Measurements from ENCODE around the gene KCNQ2.

GRCh38 chr20:63371291-63371865 lies 101.1 kb downstream of the KCNQ2 start:
- TF ChIP-seq CTCF (IDR thresholded peaks at IDR 0.05; ENCODE audit: insufficient read depth, low read length, poor library complexity, severe bottlenecking) (no peak), EZH2phosphoT487 (conservative IDR thresholded peaks at IDR 0.05; ENCODE audit: low read length) (no peak)

Measured in SU-DHL-6 (cell line).